ENCODE data around the gene REXO2. TPM values are rescaled to one million over a fixed set of nuclear protein-coding genes. Genes with fewer than 3 reads are reported as not detected.

The REXO2 gene
- total RNA-seq, 1 experiment from 2014 or later: 74.2 TPM

GRCh38 chr11:114413958-114414357 lies 25.3 kb upstream of the REXO2 start:
- intact Hi-C loops (cut with micrococcal nuclease; ENCODE audit: unreplicated experiment): no loop called here
- TF ChIP-seq CTCF (IDR thresholded peaks at IDR 0.05; ENCODE audit: unreplicated experiment): no peak
- CTCF ChIA-PET: no interaction called here
- no TSS peak for BruUV-seq (replicated peaks)
- Mint-ChIP-seq H3K9me3 (ENCODE audit: low read depth, unreplicated experiment) (no peaks in the 10 kb centered on the region), H3K27me3 (ENCODE audit: unreplicated experiment) (no peaks in the 10 kb centered on the region), H3K27ac (ENCODE audit: unreplicated experiment) (no peak overlapping the region), H3K36me3 (ENCODE audit: insufficient read depth, unreplicated experiment) (peaks cover 10% of the 10 kb centered on the region), H3K4me1 (ENCODE audit: low read depth, unreplicated experiment) (no peaks in the 10 kb centered on the region), H3K4me3 (ENCODE audit: low read depth, unreplicated experiment) (no peak overlapping the region)
- no peak for DNase-seq

- intact Hi-C loops (cut with micrococcal nuclease; ENCODE audit: unreplicated experiment): no loop called here
- no peak for TF ChIP-seq CTCF (IDR thresholded peaks at IDR 0.05; ENCODE audit: unreplicated experiment)
- H3K4me3 Mint-ChIP-seq (ENCODE audit: low read depth, unreplicated experiment): no peak overlapping the region
- no peak for DNase-seq
- H3K27me3 Mint-ChIP-seq (ENCODE audit: unreplicated experiment): no peaks in the 10 kb centered on the region
- BruUV-seq (replicated peaks): no TSS peak
- CTCF ChIA-PET: interaction anchor here (0.6 kb wide), 1 partner anchor 818 kb away, joined by 3 read pairs; no protein-coding TSS in a partner anchor
- no peaks in the 10 kb centered on the region for H3K9me3 Mint-ChIP-seq (ENCODE audit: low read depth, unreplicated experiment)
- no peak overlapping the region for H3K27ac Mint-ChIP-seq (ENCODE audit: unreplicated experiment)
- peaks cover 3% of the 10 kb centered on the region for H3K36me3 Mint-ChIP-seq (ENCODE audit: insufficient read depth, unreplicated experiment)
- no peaks in the 10 kb centered on the region for H3K4me1 Mint-ChIP-seq (ENCODE audit: low read depth, unreplicated experiment)
Observed at GRCh38 chr11:114416441-114416961, 22.8 kb upstream of the REXO2 start.

GRCh38 chr11:114426280-114426679 lies 13.0 kb upstream of the REXO2 start:
- Mint-ChIP-seq H3K9me3 (ENCODE audit: low read depth, unreplicated experiment) (no peaks in the 10 kb centered on the region), H3K36me3 (ENCODE audit: insufficient read depth, unreplicated experiment) (no peaks in the 10 kb centered on the region), H3K27me3 (ENCODE audit: unreplicated experiment) (no peaks in the 10 kb centered on the region), H3K4me1 (ENCODE audit: low read depth, unreplicated experiment) (no peaks in the 10 kb centered on the region), H3K4me3 (ENCODE audit: low read depth, unreplicated experiment) (no peak overlapping the region), H3K27ac (ENCODE audit: unreplicated experiment) (no peak overlapping the region)
- intact Hi-C loops (cut with micrococcal nuclease; ENCODE audit: unreplicated experiment): no loop called here
- TF ChIP-seq CTCF (IDR thresholded peaks at IDR 0.05; ENCODE audit: unreplicated experiment): no peak
- no peak for DNase-seq
- CTCF ChIA-PET: no interaction called here
- no TSS peak for BruUV-seq (replicated peaks)

- no peak for DNase-seq
- CTCF ChIA-PET: no interaction called here
Observed at GRCh38 chr11:114430290-114430689, 9.0 kb upstream of the REXO2 start.

More at GRCh38 chr11:114430290-114430689, 9.0 kb upstream of the REXO2 start:
- Mint-ChIP-seq H3K4me3 (ENCODE audit: low read depth, unreplicated experiment) (no peak overlapping the region), H3K27ac (ENCODE audit: unreplicated experiment) (no peak overlapping the region), H3K9me3 (ENCODE audit: low read depth, unreplicated experiment) (no peaks in the 10 kb centered on the region), H3K4me1 (ENCODE audit: low read depth, unreplicated experiment) (no peaks in the 10 kb centered on the region), H3K36me3 (ENCODE audit: insufficient read depth, unreplicated experiment) (no peaks in the 10 kb centered on the region), H3K27me3 (ENCODE audit: unreplicated experiment) (no peaks in the 10 kb centered on the region)
- intact Hi-C loops (cut with micrococcal nuclease; ENCODE audit: unreplicated experiment): no loop called here
- no peak for TF ChIP-seq CTCF (IDR thresholded peaks at IDR 0.05; ENCODE audit: unreplicated experiment)
- no TSS peak for BruUV-seq (replicated peaks)
